ENCODE results near the gene TMEM178A. TPM values are rescaled to one million over a fixed set of nuclear protein-coding genes. Genes with fewer than 3 reads are reported as not detected.

The TMEM178A gene
- total RNA-seq, 4 donors from 2014 or later = 0.68 to 1.4 (median 1.1) TPM

GRCh38 chr2:39696101-39696553, 30.4 kb downstream of the TMEM178A start:
- DNase-seq (ENCODE audit: low spot score in 2 of 2) = no peak
- intact Hi-C loops (cut with DNase I; ENCODE audit: low total_unique reads) = no loop called here
- no peak overlapping the region for H3K4me3 ChIP-seq (ENCODE audit: low read depth, poor library complexity, severe bottlenecking)
- WGBS, 2 donors = 89 to 91% methylated on average over 4 of the region's 4 CpGs
- TF ChIP-seq POLR2A (IDR thresholded peaks at IDR 0.05) (no peak), CTCF (IDR thresholded peaks at IDR 0.05) (no peak)

- WGBS, 2 donors = 37 to 40% methylated on average over 1 of the region's 1 CpG
- no peak overlapping the region for H3K4me3 ChIP-seq (ENCODE audit: low read depth, poor library complexity, severe bottlenecking)
- TF ChIP-seq CTCF (IDR thresholded peaks at IDR 0.05) = no peak
- TF ChIP-seq POLR2A (IDR thresholded peaks at IDR 0.05) = no peak
- no peak for DNase-seq (ENCODE audit: low spot score in 2 of 2)
- intact Hi-C loops (cut with DNase I; ENCODE audit: low total_unique reads) = no loop called here
These were observed 31.1 kb downstream of the TMEM178A start for GRCh38 chr2:39696838-39697237.

DNA sequence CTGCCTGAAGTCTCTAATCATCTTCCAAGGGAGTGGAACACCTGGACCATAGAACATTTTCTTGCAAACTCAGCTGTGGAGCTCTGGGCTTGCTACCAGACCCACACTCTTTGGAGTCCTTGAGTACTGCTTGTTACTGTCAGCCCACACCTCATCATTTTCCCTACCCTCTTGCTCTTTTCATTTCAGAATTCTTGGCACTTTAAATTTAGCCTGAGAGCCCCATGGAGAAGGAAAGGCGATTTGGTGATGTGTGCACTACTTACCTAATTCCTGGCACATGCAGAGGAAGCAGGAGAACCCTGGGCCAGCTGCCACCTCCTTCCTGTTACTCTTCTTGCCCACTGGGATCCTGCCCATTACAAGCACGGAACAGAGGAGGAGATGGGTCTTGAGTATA, 31.7 kb downstream of the TMEM178A start:
- intact Hi-C loops (cut with DNase I; ENCODE audit: low total_unique reads) = no loop called here
- no peak overlapping the region for H3K4me3 ChIP-seq (ENCODE audit: low read depth, poor library complexity, severe bottlenecking)
- WGBS, 2 donors = 22 to 31% methylated on average over 2 of the region's 2 CpGs
- no peak for DNase-seq (ENCODE audit: low spot score in 2 of 2)
- TF ChIP-seq POLR2A (IDR thresholded peaks at IDR 0.05) (no peak), CTCF (IDR thresholded peaks at IDR 0.05) (no peak)

- no peak overlapping the region for H3K4me3 ChIP-seq (ENCODE audit: low read depth, poor library complexity, severe bottlenecking)
- intact Hi-C loops (cut with DNase I; ENCODE audit: low total_unique reads) = no loop called here
- no peak for TF ChIP-seq POLR2A (IDR thresholded peaks at IDR 0.05)
- TF ChIP-seq CTCF (IDR thresholded peaks at IDR 0.05) = no peak
- no peak for DNase-seq (ENCODE audit: low spot score in 2 of 2)
- 93 to 94% methylated on average over 1 of the region's 1 CpG for WGBS, 2 donors
These were observed 35.4 kb downstream of the TMEM178A start for GRCh38 chr2:39701137-39701536.

DNA sequence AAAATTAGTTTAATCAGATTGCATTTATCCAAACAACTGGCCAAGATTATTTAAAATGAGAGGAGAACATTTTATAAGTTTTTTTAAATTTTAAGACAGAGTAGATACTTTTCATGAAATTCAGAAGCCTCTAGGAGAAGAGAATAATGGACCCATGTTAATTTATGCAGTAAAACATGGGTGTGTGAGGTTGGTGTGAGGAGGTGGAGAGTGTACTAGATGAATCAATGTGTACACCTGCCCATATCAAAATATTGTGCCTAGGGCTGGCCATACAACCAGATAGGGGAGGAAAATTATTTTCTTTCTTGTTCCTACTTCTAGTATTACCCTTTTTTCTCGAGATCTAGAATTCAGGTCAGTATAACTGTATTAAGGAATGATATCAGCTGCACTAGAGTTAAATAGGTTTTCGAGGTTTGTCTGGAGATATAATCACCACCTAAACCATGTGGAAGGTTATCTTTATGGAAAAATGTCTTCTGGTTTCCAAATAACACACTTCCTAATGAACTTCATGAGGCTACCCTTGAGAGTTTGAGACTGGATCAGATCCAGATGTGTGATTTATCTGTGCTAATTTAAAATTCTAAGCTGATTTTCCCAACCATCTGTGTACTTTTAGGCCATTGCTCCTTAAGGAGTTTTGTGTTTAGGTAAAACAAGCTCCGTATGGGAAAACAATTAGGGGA, 37.6 kb downstream of the TMEM178A start:
- intact Hi-C loops (cut with DNase I; ENCODE audit: low total_unique reads) = no loop called here
- TF ChIP-seq CTCF (IDR thresholded peaks at IDR 0.05) = no peak
- no peak overlapping the region for H3K4me3 ChIP-seq (ENCODE audit: low read depth, poor library complexity, severe bottlenecking)
- no peak for DNase-seq (ENCODE audit: low spot score in 2 of 2)
- WGBS, 2 donors = 70 to 72% methylated on average over 3 of the region's 3 CpGs

DNA sequence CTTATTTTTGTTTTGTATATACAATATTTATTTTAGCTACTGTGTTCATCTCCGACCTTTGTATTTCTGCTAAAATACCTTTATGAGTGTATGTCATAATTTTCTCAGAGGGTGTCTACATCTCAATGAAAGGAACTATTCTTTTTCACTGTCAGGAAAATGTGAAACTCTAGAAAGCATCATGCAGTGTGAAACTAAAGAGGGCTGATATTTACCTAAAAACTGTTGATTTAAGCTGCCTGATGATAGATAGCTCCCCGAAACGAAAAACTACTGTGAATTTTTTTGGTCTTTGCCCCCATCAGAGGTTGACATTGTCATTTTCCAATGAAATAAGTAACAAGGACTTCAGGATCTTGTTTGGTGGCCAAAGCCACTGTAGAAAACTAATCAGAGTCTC, 38.8 kb downstream of the TMEM178A start:
- intact Hi-C loops (cut with DNase I; ENCODE audit: low total_unique reads) = no loop called here
- 82% methylated on average over 3 of the region's 3 CpGs for WGBS, 2 donors
- no peak overlapping the region for H3K4me3 ChIP-seq (ENCODE audit: low read depth, poor library complexity, severe bottlenecking)
- TF ChIP-seq CTCF (IDR thresholded peaks at IDR 0.05) (no peak), POLR2A (IDR thresholded peaks at IDR 0.05) (no peak)
- no peak for DNase-seq (ENCODE audit: low spot score in 2 of 2)

Data from lower leg skin (tissue), 4 donors.